Stimulated activated CD4-positive, alpha-beta T cell treated with anti-CD3 and anti-CD28 coated beads, Interleukin-2, amount 100 ng/mL, for 24 hours (primary cell): ENCODE measurements around the gene ELOVL7.
"Not testable (repeated sequence)": the region's sequence is repeated elsewhere in the genome, so short reads cannot be mapped to it uniquely, and the experiment has no call there.

Experiments
- DNase-seq, 2 donors: peaks; one replicate each; pipeline ENCODE4 v3.0.0-alpha.2; 2020

The ELOVL7 gene

DNA sequence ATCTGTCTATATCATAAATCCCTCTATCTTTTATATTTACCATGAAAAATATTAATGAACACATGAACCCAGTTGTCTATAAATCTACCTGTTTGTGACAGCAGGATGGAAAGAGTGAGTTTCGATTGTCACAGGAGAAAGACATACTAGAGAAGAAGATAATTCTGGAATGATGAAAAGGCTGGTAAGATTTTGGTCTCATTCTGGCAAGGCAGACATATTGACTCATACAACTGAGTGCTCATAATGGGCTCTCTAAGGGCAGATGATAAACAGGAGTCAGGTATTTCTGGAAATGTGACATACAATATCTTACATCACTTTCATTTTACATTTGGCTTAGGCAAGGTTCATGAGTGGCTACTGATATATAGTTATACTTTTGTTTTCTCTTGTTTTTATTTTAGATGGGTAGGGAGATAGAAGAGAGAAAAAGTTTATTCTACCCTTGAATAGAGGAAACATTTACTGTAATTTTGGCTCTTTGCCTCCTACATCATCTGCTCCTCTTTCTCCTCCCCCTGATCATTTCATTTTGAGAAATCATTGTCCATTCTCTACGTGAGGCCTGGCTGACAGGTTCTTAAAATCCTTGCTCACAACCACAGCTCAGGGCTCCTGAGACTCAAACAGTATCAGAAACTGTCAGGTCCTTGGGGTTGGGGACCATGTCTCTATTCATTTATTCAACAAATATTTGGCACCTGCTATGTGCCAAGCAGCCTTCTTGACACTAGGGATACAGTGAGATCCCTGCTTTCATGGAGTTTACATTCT lies 14.4 kb downstream of the ELOVL7 start:
- no peak for DNase-seq

- DNase-seq, result no peak
Observed at GRCh38 chr5:60827201-60827600, 16.9 kb downstream of the ELOVL7 start.

- DNase-seq, result no peak
Observed at GRCh38 chr5:60826653-60827052, 17.4 kb downstream of the ELOVL7 start.

GRCh38 chr5:60823574-60823973 lies 20.5 kb downstream of the ELOVL7 start:
- no peak for DNase-seq

DNA sequence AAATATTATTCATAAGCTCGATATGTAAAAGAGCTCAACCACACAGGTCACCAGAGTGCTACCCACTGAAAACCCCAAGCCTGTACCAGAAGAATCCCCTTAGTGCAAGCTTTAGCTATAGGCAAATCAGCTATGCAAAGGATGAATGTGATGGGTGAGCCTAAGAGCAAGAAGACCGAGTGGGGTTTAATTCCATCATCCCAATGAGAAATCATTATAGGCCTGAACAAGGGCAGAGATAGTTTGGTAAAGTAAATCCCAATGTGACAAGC lies 21.8 kb downstream of the ELOVL7 start:
- DNase-seq, result no peak

- DNase-seq, result no peak
Observed at GRCh38 chr5:60821488-60822284, 22.4 kb downstream of the ELOVL7 start.

- no peak for DNase-seq
Observed at GRCh38 chr5:60820593-60821487, 23.2 kb downstream of the ELOVL7 start.

DNA sequence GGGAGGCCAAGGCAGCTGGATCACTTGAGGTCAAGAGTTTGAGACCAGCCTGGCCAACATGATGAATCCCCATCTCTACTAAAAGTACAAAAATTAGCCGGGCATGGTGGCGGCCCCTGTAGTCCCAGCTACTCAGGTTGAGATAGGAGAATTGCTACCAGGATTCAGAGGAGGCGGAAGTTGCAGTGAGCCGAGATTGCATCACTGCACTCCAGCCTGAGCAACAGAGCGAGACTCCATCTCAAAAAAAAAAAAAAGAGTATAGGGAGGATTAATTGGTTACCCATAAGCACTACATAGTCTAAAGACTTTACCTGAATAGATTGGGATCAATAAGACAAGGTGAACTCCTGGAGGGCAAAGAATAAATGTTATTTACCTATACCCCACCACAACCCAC lies 27.9 kb downstream of the ELOVL7 start:
- DNase-seq, result not testable (repeated sequence)

GRCh38 chr5:60814498-60814897 lies 29.6 kb downstream of the ELOVL7 start:
- no peak for DNase-seq

GRCh38 chr5:60812426-60812825 lies 31.6 kb downstream of the ELOVL7 start:
- no peak for DNase-seq

DNA sequence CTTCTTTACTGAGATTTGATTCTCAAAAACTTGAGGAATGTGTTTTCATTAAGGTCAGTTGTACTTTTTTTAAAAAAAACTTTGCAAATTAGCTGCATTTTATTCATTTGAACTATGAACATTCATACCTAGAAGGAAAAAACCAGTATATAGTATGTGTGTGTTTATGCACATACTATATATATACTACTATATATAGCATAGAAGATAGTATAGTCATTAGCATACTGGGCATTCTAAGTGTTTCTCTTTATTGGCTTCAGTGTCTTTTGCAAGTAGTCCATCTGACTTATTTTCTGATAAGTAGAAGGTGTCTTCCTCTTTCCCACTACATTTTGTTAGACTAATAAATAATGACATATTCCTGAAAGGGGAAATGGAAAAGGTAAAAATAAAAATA lies 33.0 kb downstream of the ELOVL7 start:
- DNase-seq, result no peak

DNA sequence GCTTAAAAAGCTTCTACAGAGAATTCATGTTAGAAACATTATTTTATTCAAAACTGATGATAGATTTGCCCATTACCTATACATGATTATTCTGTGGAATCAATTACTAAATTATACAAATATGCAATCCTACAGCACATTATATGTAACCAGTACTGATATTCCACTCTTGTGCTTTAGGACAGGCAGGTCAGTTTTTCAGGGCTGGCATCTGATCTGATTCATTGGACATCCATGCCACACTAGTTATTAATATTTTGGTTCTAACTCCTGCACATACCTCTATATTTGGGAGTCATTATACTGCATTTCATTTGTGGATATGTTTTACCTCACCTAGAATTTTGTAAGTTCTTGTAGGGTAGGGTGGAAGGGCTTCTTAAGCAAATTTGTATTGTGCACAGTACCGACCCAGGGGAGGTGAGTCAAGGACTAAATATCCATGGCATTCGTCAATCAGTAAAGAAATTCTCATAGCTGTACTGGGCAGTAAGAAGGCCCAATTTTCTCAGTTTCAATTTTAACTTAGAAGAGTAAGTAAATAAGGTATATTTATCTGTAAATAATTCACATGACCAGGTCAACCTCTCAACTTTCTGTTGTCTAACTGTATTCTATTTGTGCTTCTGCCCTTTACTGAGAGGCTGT lies 33.5 kb downstream of the ELOVL7 start:
- DNase-seq, result no peak

DNA sequence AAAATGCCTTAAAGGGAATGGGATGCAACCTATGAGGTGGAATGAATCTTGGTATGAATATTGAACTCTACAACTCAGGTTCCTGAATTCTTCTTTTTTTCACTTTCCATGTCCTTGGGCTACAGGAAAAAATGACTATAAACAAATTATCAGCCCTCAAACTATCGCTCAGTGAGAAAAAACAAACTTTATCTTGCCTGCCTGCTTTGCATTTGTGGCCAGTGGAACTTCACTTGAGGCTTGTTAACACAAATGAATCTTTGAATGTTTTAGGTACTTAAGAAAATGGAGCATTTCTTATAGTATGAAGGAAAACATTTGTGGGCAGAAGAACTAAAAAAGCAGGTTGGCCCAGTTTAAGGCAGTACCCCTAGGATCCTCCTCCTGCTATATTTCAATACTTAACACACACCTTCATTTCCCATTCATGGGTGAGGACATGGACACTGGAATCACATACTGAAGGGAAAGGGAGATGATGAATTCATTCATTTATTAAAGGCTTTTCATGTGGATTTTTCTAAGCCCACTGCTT lies 34.1 kb downstream of the ELOVL7 start:
- no peak for DNase-seq

DNA sequence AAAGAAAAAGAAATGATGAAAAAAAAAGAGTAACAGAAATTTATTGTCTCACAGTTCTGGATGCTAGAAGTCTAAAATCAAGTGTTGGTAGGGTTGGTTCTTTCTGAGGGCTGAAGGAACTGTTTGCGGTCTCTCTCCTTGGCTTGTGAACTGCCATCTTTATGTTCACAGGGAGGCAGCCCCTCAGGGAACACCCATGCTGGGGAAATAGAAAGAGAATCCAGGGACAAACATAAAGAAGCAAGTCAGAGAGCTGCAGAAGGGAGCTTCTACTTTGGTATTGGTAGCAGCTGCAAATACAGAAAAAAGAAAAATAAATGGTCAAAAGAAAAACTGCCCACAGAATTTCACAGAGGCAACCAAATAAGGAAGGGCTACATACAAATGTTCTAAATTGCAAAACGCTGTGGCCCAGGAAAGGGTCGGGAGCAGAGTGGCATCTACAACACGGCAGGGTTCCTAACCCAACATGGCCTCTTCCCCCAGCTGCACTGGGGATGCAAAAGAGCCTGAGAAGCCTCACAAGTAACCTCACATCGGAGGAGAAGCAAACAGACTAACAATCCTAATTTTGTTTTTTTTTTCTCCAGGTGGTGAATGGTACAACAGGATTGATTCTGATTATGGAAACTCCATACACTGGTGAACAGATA lies 37.4 kb downstream of the ELOVL7 start:
- no peak for DNase-seq

GRCh38 chr5:60805463-60805862 lies 38.6 kb downstream of the ELOVL7 start:
- no peak for DNase-seq

DNA sequence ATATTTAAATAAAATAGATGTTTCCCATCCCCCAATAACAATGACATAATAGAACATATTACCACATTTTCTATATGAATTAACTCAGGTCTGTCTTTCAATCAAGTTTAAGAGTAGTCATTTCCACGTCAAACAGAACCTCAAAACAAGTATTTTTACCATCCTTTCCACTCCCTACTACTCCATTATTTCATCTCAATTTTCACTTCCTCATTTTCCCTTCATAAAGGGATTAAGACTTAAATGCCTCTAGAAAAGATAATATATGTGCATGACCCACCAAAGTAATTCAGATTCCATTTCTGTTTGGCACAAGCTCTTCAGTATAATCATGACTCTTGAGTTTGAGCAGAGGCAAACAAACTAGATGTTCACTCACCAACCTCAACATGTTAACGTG lies 40.4 kb downstream of the ELOVL7 start:
- DNase-seq, result no peak

DNA sequence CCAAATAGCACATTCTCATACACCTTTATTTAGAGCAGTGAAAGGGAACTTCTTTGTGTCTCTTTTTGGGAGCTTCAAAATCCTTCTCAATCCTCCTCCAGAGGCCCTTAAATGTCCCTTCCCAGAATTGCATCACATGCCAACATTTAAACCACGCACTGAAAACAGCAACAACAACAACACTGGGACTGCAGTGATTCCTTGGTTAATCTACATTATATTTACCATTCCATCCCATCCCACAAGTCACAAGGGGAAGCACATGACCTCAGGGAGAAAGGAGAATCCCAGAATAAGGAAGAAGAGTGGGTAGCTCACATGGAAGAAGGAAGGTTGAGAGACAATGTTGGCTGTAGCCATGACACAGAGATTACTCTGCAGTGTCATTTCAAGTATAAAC lies 41.1 kb downstream of the ELOVL7 start:
- DNase-seq, result no peak

GRCh38 chr5:60802226-60802625 lies 41.8 kb downstream of the ELOVL7 start:
- no peak for DNase-seq

- no peak for DNase-seq
Observed at GRCh38 chr5:60797482-60798153, 46.5 kb downstream of the ELOVL7 start.

GRCh38 chr5:60795424-60795950 lies 48.6 kb downstream of the ELOVL7 start:
- not testable (repeated sequence) for DNase-seq

- no peak for DNase-seq
Observed at GRCh38 chr5:60794691-60795090, 49.4 kb downstream of the ELOVL7 start.
